Endodermal cell (in vitro differentiated cells): ENCODE results near the gene BIRC6. TPM values are rescaled to one million over a fixed set of nuclear protein-coding genes. Genes with fewer than 3 reads are reported as not detected.

Experiments used
- DNase-seq: peaks from one replicate; pipeline ENCODE4 v3.0.0-alpha.2; 2017
- H3K27ac ChIP-seq: 2 replicates; pipeline ENCODE4 v1.5.1; 2013; ENCODE audit warnings: mild to moderate bottlenecking, low read depth, low read length, moderate library complexity
- H3K27me3 ChIP-seq: 2 replicates; pipeline ENCODE4 v1.6.1; 2013; ENCODE audit warnings: mild to moderate bottlenecking, low read length, moderate library complexity; ENCODE audit not compliant: insufficient read depth, control insufficient read depth, poor library complexity, severe bottlenecking
- H3K36me3 ChIP-seq: 2 replicates; pipeline ENCODE4 v1.7.0; 2013; ENCODE audit warnings: mild to moderate bottlenecking, low read length, moderate library complexity; ENCODE audit not compliant: control insufficient read depth, insufficient read depth
- H3K4me1 ChIP-seq: one replicate; pipeline ENCODE4 v1.7.0; 2013; ENCODE audit warnings: low read length; ENCODE audit not compliant: control insufficient read depth, insufficient read depth
- H3K4me3 ChIP-seq: 2 replicates; pipeline ENCODE4 v1.5.1; 2013; ENCODE audit warnings: mild to moderate bottlenecking, low read length, moderate library complexity
- H3K9ac ChIP-seq: 2 replicates; pipeline ENCODE4 v1.6.1; 2013; ENCODE audit warnings: mild to moderate bottlenecking, low read length, moderate library complexity; ENCODE audit not compliant: poor library complexity, severe bottlenecking; ENCODE audit errors: extremely low read depth
- H3K9me3 ChIP-seq: 2 replicates; pipeline ENCODE4 v1.6.1; 2013; ENCODE audit warnings: mild to moderate bottlenecking, low read length, moderate library complexity; ENCODE audit not compliant: control insufficient read depth
- H3K27ac Mint-ChIP-seq: 2 replicates; pipeline ENCODE4 v1.8.0; 2020; ENCODE audit warnings: mixed read lengths
- H3K27me3 Mint-ChIP-seq: 2 replicates; pipeline ENCODE4 v1.8.0; 2021; ENCODE audit warnings: mild to moderate bottlenecking, mixed read lengths; ENCODE audit not compliant: insufficient read depth
- H3K36me3 Mint-ChIP-seq: 2 replicates; pipeline ENCODE4 v1.8.0; 2020; ENCODE audit warnings: low read depth, mixed read lengths
- H3K4me1 Mint-ChIP-seq: 2 replicates; pipeline ENCODE4 v1.8.0; 2020; ENCODE audit warnings: mixed read lengths
- H3K4me3 Mint-ChIP-seq: 2 replicates; pipeline ENCODE4 v1.8.0; 2020; ENCODE audit warnings: mild to moderate bottlenecking, moderate library complexity, mixed read lengths
- H3K9me3 Mint-ChIP-seq: 2 replicates; pipeline ENCODE4 v1.8.0; 2020; ENCODE audit warnings: mild to moderate bottlenecking, mixed read lengths
- WGBS, 2 experiments: methylation state at CpG; one replicate each; pipeline versions ENCODE4 v1.1.5 to v1.1.7; 2013; ENCODE audit warnings: missing lambda C conversion rate in 2 of 2, mixed read lengths in 1 of 2; ENCODE audit not compliant: insufficient coverage in 1 of 2, insufficient read length in 1 of 2; 5-methylcytosine and 5-hydroxymethylcytosine counted together
- total RNA-seq, 2 donors: library from RNA; stranded (reverse); fragmentation: NEBNext Ultra II Directional in 1 of 2; extraction: Animal tissue kit (Norgen Biotek cat#: 25700) in 1 of 2; gene quantifications; 2 replicates in 1 of 2; 3 replicates in 1 of 2; pipeline ENCODE4 v1.2.1, GENCODE V29; 2021
- TF ChIP-seq, protein P1 (sequence below): fragments of 200-600 bp; sonication (generic); conservative IDR thresholded peaks from 2 replicates; pipeline ENCODE4 v1.5.0; 2021; ENCODE audit warnings: antibody characterized with exemption, mild to moderate bottlenecking

The BIRC6 gene
- total RNA-seq, 2 donors from 2014 or later = 84.6 to 111 TPM

DNA sequence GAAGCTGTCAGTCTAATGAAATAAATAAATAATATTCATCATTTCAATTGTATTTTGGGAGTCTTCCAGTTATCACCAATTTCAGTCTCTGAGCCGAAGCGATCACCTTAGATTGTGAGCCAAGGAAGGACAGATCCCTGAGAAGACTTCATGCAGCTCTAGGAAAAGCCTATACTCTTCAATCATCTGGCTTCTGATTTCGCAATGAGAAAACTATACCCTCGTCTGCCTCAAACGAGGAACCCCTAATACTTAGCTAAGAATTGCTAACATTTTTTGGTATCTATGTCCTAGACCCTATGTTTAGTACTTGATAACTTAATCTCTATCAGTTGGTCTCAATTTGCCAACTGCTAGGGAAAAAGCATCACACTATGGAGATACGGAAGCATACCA is 266.5 kb downstream of the BIRC6 start:
- no peaks in the 10 kb centered on the region for H3K9me3 Mint-ChIP-seq
- H3K4me1 ChIP-seq = no peaks in the 10 kb centered on the region
- H3K4me3 Mint-ChIP-seq = no peak overlapping the region
- no peak overlapping the region for H3K9ac ChIP-seq
- DNase-seq = no peak
- peaks cover 31% of the 10 kb centered on the region for H3K36me3 ChIP-seq
- TF ChIP-seq, protein P1, sequence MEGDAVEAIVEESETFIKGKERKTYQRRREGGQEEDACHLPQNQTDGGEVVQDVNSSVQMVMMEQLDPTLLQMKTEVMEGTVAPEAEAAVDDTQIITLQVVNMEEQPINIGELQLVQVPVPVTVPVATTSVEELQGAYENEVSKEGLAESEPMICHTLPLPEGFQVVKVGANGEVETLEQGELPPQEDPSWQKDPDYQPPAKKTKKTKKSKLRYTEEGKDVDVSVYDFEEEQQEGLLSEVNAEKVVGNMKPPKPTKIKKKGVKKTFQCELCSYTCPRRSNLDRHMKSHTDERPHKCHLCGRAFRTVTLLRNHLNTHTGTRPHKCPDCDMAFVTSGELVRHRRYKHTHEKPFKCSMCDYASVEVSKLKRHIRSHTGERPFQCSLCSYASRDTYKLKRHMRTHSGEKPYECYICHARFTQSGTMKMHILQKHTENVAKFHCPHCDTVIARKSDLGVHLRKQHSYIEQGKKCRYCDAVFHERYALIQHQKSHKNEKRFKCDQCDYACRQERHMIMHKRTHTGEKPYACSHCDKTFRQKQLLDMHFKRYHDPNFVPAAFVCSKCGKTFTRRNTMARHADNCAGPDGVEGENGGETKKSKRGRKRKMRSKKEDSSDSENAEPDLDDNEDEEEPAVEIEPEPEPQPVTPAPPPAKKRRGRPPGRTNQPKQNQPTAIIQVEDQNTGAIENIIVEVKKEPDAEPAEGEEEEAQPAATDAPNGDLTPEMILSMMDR = no peak
- 94 to 98% methylated on average over 6 of the region's 6 CpGs for WGBS, 2 experiments
- no peaks in the 10 kb centered on the region for H3K27me3 Mint-ChIP-seq
- H3K27me3 ChIP-seq = no peaks in the 10 kb centered on the region
- H3K4me3 ChIP-seq = no peak overlapping the region
- no peaks in the 10 kb centered on the region for H3K9me3 ChIP-seq
- peaks cover 15% of the 10 kb centered on the region for H3K4me1 Mint-ChIP-seq
- no peak overlapping the region for H3K27ac ChIP-seq
- peaks cover 37% of the 10 kb centered on the region for H3K36me3 Mint-ChIP-seq
- H3K27ac Mint-ChIP-seq = no peak overlapping the region

DNA sequence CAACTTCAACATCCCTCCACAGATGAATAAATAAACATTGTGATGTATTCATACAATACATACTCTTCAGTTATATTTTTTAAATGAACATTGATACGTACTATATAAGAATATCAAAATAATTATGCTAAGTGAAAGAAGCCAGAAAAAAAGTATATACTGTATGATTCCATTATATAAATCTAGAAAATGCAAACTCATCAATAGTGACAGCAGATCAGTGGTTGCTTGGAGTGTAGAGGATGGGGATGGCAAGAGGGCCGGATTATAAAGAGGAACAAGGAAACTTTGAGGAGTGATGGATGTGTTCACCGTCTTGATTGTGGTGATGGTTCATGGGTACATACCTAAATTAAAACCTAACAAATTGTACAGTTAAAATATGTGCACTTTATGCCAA is 268.0 kb downstream of the BIRC6 start:
- DNase-seq = no peak
- H3K27ac Mint-ChIP-seq = no peak overlapping the region
- H3K9me3 ChIP-seq = no peaks in the 10 kb centered on the region
- H3K4me1 Mint-ChIP-seq = peaks cover 11% of the 10 kb centered on the region
- H3K27ac ChIP-seq = no peak overlapping the region
- no peaks in the 10 kb centered on the region for H3K4me1 ChIP-seq
- H3K4me3 ChIP-seq = no peak overlapping the region
- 100% methylated on average over 1 of the region's 3 CpGs; no CpG with 5 or more reads in 1 of the 2 experiments for WGBS, 2 experiments
- no peaks in the 10 kb centered on the region for H3K27me3 ChIP-seq
- no peaks in the 10 kb centered on the region for H3K9me3 Mint-ChIP-seq
- peaks cover 19% of the 10 kb centered on the region for H3K36me3 ChIP-seq
- H3K36me3 Mint-ChIP-seq = peaks cover 29% of the 10 kb centered on the region
- no peaks in the 10 kb centered on the region for H3K27me3 Mint-ChIP-seq
- TF ChIP-seq, protein P1 = no peak
- no peak overlapping the region for H3K9ac ChIP-seq
- H3K4me3 Mint-ChIP-seq = no peak overlapping the region

DNA sequence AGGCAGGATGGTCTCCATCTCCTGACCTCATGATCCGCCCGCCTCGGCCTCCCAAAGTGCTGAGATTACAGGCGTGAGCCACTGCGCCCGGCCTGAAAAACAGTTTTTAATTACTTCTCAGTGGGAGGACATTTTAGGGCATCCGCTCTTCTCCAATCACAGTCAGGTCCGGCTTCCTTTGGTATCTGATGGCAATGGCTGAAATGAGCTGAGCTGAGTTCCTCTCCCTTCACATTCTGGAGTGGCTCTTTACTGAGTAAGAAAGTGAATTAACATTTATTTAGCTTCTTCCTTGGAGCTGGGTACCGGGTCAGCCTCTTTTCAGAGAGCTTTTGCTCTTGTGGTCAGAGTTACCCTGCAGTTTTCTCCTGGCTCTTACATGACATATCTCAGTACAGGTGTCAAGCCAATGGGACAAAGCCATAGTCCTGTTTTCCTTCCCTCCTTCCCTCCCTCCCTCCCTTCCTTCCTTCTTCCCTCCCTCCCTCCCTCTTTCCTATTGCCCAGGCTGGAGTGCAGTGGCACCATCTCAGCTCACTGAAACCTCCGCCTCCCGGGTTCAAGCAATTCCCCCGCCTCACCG is 269.9 kb downstream of the BIRC6 start:
- Histone ChIP-seq H3K4me3 (peak overlapping the region; percentile 93), H3K4me1 (no peaks in the 10 kb centered on the region), H3K9ac (no peak overlapping the region), H3K36me3 (peaks cover 9% of the 10 kb centered on the region), H3K27me3 (no peaks in the 10 kb centered on the region), H3K27ac (no peak overlapping the region), H3K9me3 (no peaks in the 10 kb centered on the region)
- Mint-ChIP-seq H3K4me1 (peaks cover 6% of the 10 kb centered on the region), H3K27ac (peak overlapping the region; percentile 81), H3K27me3 (no peaks in the 10 kb centered on the region), H3K4me3 (peak overlapping the region; percentile 84), H3K9me3 (no peaks in the 10 kb centered on the region), H3K36me3 (peaks cover 27% of the 10 kb centered on the region)
- WGBS, 2 experiments = 79% methylated on average over 13 of the region's 13 CpGs
- TF ChIP-seq, protein P1 = no peak
- DNase-seq = peak; percentile 63
